ENCODE results near the gene PLAAT4.

DNA sequence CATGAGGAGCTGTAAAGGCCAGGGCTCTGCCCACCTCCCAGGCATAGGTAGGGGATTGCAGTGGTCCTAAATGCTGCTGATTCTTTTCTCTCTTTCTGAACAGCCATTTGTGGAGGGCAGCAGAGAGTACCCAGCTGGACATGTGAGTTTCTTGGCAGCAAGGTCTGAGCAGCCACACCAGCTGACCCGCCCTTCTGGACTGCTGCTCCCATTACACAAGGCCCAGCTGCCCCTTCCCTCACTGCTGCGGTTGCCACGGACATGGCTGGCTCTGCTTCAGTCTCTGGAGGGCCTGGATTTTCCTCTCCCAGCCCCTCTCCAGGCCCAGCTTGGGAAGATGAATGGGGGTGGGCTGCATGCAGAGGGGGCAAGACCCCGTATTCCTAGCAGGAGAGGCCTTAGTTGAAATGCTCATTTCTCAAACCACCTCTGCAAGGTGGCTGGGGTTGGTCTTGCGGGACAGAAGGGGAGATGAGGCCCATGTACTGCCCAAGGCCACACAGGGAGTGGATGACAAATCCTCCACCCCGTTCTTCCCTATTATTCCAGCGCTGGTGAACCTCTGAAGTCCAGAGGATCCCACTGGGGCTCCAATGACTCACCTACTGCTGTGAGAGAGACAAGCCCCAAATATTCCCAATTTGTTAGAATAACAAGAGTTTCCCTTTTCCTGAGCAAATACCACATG, 26.1 kb upstream of the PLAAT4 start:
- TF ChIP-seq EP300 (IDR thresholded peaks at IDR 0.05) (no peak), POLR2A (IDR thresholded peaks at IDR 0.05) (no peak), POLR2AphosphoS5 (IDR thresholded peaks at IDR 0.05) (no peak)
- TF ChIP-seq, protein P1, sequence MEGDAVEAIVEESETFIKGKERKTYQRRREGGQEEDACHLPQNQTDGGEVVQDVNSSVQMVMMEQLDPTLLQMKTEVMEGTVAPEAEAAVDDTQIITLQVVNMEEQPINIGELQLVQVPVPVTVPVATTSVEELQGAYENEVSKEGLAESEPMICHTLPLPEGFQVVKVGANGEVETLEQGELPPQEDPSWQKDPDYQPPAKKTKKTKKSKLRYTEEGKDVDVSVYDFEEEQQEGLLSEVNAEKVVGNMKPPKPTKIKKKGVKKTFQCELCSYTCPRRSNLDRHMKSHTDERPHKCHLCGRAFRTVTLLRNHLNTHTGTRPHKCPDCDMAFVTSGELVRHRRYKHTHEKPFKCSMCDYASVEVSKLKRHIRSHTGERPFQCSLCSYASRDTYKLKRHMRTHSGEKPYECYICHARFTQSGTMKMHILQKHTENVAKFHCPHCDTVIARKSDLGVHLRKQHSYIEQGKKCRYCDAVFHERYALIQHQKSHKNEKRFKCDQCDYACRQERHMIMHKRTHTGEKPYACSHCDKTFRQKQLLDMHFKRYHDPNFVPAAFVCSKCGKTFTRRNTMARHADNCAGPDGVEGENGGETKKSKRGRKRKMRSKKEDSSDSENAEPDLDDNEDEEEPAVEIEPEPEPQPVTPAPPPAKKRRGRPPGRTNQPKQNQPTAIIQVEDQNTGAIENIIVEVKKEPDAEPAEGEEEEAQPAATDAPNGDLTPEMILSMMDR (IDR thresholded peaks at IDR 0.05): no peak
